ENCODE data around the gene INCA1. TPM values are rescaled to one million over a fixed set of nuclear protein-coding genes. Genes with fewer than 3 reads are reported as not detected.

Gene INCA1
- total and polyA plus RNA-seq, 2 of the 13 experiments (the other 11 are each of a cell fraction or from before 2014, with no cell fraction given), result 0.93 to 2.6 TPM

DNA sequence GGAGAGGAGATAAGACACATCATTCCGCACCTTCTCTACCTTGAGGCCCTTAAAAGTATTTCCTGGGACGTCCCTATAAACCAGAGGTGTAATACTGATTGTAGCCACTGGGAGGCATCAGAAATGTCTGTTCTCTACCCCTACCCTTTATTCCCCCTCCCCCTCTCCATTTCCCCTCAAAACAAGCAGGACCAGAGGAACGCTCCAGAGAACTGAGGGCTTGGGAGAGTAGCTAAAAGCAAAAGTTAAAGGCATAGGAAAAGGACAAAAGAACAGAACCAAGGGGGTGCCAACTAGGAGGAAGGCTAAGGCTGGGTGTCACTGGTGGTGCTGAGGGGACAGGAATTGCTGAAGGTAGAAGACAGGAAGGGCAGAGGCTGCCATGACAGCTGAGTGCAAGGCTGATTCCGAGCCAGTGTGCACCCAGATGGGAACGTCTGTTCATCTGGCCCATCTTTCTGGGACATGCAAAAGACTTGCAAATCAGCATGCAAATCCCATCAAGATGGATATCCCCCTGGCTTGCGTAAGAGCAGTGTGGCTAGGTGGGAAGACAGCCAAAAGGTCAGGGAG is 16.6 kb downstream of the INCA1 start (continued):
- TF ChIP-seq SP4 (CRISPR knock-in tag; IDR thresholded peaks at IDR 0.05) (no peak), ZNF34 (CRISPR knock-in tag; IDR thresholded peaks at IDR 0.05; ENCODE audit: borderline replicate concordance) (no peak), MXD4 (CRISPR knock-in tag; IDR thresholded peaks at IDR 0.05) (no peak), ZNF354B (CRISPR knock-in tag; IDR thresholded peaks at IDR 0.05) (no peak), PATZ1 (CRISPR knock-in tag; IDR thresholded peaks at IDR 0.05) (peak; percentile 23; the same call in 1 of the 2 replicates), SRF (IDR thresholded peaks at IDR 0.05; ENCODE audit: low read depth, low read length) (0 out of 2 replicates have a peak, but pooled peaks have one; percentile 32), ZBTB7A (CRISPR knock-in tag; IDR thresholded peaks at IDR 0.05) (0 out of 2 replicates have a peak, but pooled peaks have one; percentile 27), IKZF1 (IDR thresholded peaks at IDR 0.05) (no peak), ZNF550 (CRISPR knock-in tag; IDR thresholded peaks at IDR 0.05; ENCODE audit: borderline replicate concordance) (no peak), ZNF775 (CRISPR knock-in tag; IDR thresholded peaks at IDR 0.05; ENCODE audit: borderline replicate concordance) (no peak), HIVEP1 (CRISPR knock-in tag; IDR thresholded peaks at IDR 0.05) (no peak), ZNF777 (CRISPR knock-in tag; IDR thresholded peaks at IDR 0.05) (no peak), ZNF569 (CRISPR knock-in tag; IDR thresholded peaks at IDR 0.05; ENCODE audit: borderline replicate concordance) (no peak), HDAC6 (IDR thresholded peaks at IDR 0.05; ENCODE audit: low read depth, low read length) (no peak), ELK4 (CRISPR knock-in tag; IDR thresholded peaks at IDR 0.05; ENCODE audit: borderline replicate concordance) (no peak), ZNF724P (CRISPR knock-in tag; IDR thresholded peaks at IDR 0.05; ENCODE audit: borderline replicate concordance) (no peak), ATF4 (CRISPR knock-in tag; IDR thresholded peaks at IDR 0.05) (no peak), ZNF615 (CRISPR knock-in tag; IDR thresholded peaks at IDR 0.05; ENCODE audit: borderline replicate concordance) (no peak), SP140L (CRISPR knock-in tag; IDR thresholded peaks at IDR 0.05; ENCODE audit: borderline replicate concordance) (no peak), ZNF572 (CRISPR knock-in tag; IDR thresholded peaks at IDR 0.05) (0 out of 2 replicates have a peak, but pooled peaks have one; percentile 72), HNRNPK (IDR thresholded peaks at IDR 0.05; ENCODE audit: low read depth, low read length, poor library complexity, severe bottlenecking) (peak; percentile 97), LBX2 (CRISPR knock-in tag; IDR thresholded peaks at IDR 0.05; ENCODE audit: borderline replicate concordance) (no peak)
- TF ChIP-seq, protein P1, sequence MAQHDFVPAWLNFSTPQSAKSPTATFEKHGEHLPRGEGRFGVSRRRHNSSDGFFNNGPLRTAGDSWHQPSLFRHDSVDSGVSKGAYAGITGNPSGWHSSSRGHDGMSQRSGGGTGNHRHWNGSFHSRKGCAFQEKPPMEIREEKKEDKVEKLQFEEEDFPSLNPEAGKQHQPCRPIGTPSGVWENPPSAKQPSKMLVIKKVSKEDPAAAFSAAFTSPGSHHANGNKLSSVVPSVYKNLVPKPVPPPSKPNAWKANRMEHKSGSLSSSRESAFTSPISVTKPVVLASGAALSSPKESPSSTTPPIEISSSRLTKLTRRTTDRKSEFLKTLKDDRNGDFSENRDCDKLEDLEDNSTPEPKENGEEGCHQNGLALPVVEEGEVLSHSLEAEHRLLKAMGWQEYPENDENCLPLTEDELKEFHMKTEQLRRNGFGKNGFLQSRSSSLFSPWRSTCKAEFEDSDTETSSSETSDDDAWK (CRISPR knock-in tag; IDR thresholded peaks at IDR 0.05), result no peak

Measured in HepG2 (cell line).